HG03354 (cell line): ENCODE data around the gene THSD7A.

ENCODE experiments used
- ATAC-seq: cut with Tn5 transposase; IDR thresholded peaks from one replicate; pipeline ENCODE4 v1.9.1; 2021; ENCODE audit warnings: mild to moderate bottlenecking; ENCODE audit not compliant: unreplicated experiment, poor library complexity, severe bottlenecking

Gene THSD7A

GRCh38 chr7:11394438-11394837, 437.6 kb downstream of the THSD7A start:
- ATAC-seq: no peak

- no peak for ATAC-seq
Observed at GRCh38 chr7:11379641-11380040, 452.4 kb downstream of the THSD7A start.

- ATAC-seq: peak; percentile 65
Observed at GRCh38 chr7:11376529-11376928, 455.5 kb downstream of the THSD7A start.

GRCh38 chr7:11374629-11375028, 457.4 kb downstream of the THSD7A start:
- ATAC-seq: no peak

- peak; percentile 39 for ATAC-seq
Observed at GRCh38 chr7:11373546-11374142, 458.4 kb downstream of the THSD7A start.

- ATAC-seq: no peak
Observed at GRCh38 chr7:11369696-11370095, 462.3 kb downstream of the THSD7A start.

- ATAC-seq: no peak
Observed at GRCh38 chr7:11366118-11366517, 465.9 kb downstream of the THSD7A start.

- no peak for ATAC-seq
Observed at GRCh38 chr7:11358637-11359036, 473.4 kb downstream of the THSD7A start.

GRCh38 chr7:11355399-11356005, 476.5 kb downstream of the THSD7A start:
- ATAC-seq: no peak

GRCh38 chr7:11346302-11346701, 485.7 kb downstream of the THSD7A start:
- no peak for ATAC-seq

GRCh38 chr7:11345621-11346020, 486.4 kb downstream of the THSD7A start:
- ATAC-seq: no peak

GRCh38 chr7:11343818-11344413, 488.1 kb downstream of the THSD7A start:
- ATAC-seq: peak; percentile 69

GRCh38 chr7:11343136-11343535, 488.9 kb downstream of the THSD7A start:
- no peak for ATAC-seq

GRCh38 chr7:11341285-11341944, 490.6 kb downstream of the THSD7A start:
- no peak for ATAC-seq

- ATAC-seq: no peak
Observed at GRCh38 chr7:11336432-11336831, 495.6 kb downstream of the THSD7A start.

- ATAC-seq: no peak
Observed at GRCh38 chr7:11335947-11336346, 496.1 kb downstream of the THSD7A start.

GRCh38 chr7:11332865-11333228, 499.2 kb downstream of the THSD7A start:
- peak; percentile 46 for ATAC-seq

- ATAC-seq: peak; percentile 89
Observed at GRCh38 chr7:11332186-11332864, 499.7 kb downstream of the THSD7A start.

- ATAC-seq: no peak
Observed at GRCh38 chr7:11331128-11332102, 500.6 kb downstream of the THSD7A start.
